ENCODE measurements around the gene TMEM117. TPM values are rescaled to one million over a fixed set of nuclear protein-coding genes. Genes with fewer than 3 reads are reported as not detected.

Gene TMEM117
- total RNA-seq, 1 donor from 2014 or later: 12.4 TPM

- Histone ChIP-seq H3K4me3 (ENCODE audit: low read depth, low read length) (no peak overlapping the region), H3K36me3 (ENCODE audit: control insufficient read depth, insufficient read depth, low read length) (no peaks in the 10 kb centered on the region), H3K27me3 (ENCODE audit: control insufficient read depth, insufficient read depth, low read length) (no peaks in the 10 kb centered on the region)
- no peak for DNase-seq (ENCODE audit: low read depth)
- no peak for TF ChIP-seq CTCF (IDR thresholded peaks at IDR 0.05; ENCODE audit: insufficient read depth, low read length, poor library complexity, severe bottlenecking)
These were observed 569.4 kb downstream of the TMEM117 start for GRCh38 chr12:44405297-44405696.

GRCh38 chr12:44422559-44422958 is 586.7 kb downstream of the TMEM117 start:
- Histone ChIP-seq H3K4me3 (ENCODE audit: low read depth, low read length) (no peak overlapping the region), H3K27me3 (ENCODE audit: control insufficient read depth, insufficient read depth, low read length) (no peaks in the 10 kb centered on the region), H3K36me3 (ENCODE audit: control insufficient read depth, insufficient read depth, low read length) (no peaks in the 10 kb centered on the region)
- TF ChIP-seq CTCF (IDR thresholded peaks at IDR 0.05; ENCODE audit: insufficient read depth, low read length, poor library complexity, severe bottlenecking): no peak
- no peak for DNase-seq (ENCODE audit: low read depth)

- TF ChIP-seq CTCF (IDR thresholded peaks at IDR 0.05; ENCODE audit: insufficient read depth, low read length, poor library complexity, severe bottlenecking): no peak
- H3K27me3 ChIP-seq (ENCODE audit: control insufficient read depth, insufficient read depth, low read length): no peaks in the 10 kb centered on the region
- no peak overlapping the region for H3K4me3 ChIP-seq (ENCODE audit: low read depth, low read length)
- no peaks in the 10 kb centered on the region for H3K36me3 ChIP-seq (ENCODE audit: control insufficient read depth, insufficient read depth, low read length)
- no peak for DNase-seq (ENCODE audit: low read depth)
These were observed 592.9 kb downstream of the TMEM117 start for GRCh38 chr12:44428825-44429224.

- DNase-seq (ENCODE audit: low read depth): no peak
- Histone ChIP-seq H3K36me3 (ENCODE audit: control insufficient read depth, insufficient read depth, low read length) (no peaks in the 10 kb centered on the region), H3K4me3 (ENCODE audit: low read depth, low read length) (no peak overlapping the region), H3K27me3 (ENCODE audit: control insufficient read depth, insufficient read depth, low read length) (no peaks in the 10 kb centered on the region)
- TF ChIP-seq CTCF (IDR thresholded peaks at IDR 0.05; ENCODE audit: insufficient read depth, low read length, poor library complexity, severe bottlenecking): no peak
These were observed 595.9 kb downstream of the TMEM117 start for GRCh38 chr12:44431647-44432343.

GRCh38 chr12:44433659-44434058 is 597.8 kb downstream of the TMEM117 start:
- Histone ChIP-seq H3K4me3 (ENCODE audit: low read depth, low read length) (no peak overlapping the region), H3K36me3 (ENCODE audit: control insufficient read depth, insufficient read depth, low read length) (no peaks in the 10 kb centered on the region), H3K27me3 (ENCODE audit: control insufficient read depth, insufficient read depth, low read length) (no peaks in the 10 kb centered on the region)
- no peak for DNase-seq (ENCODE audit: low read depth)
- no peak for TF ChIP-seq CTCF (IDR thresholded peaks at IDR 0.05; ENCODE audit: insufficient read depth, low read length, poor library complexity, severe bottlenecking)

GRCh38 chr12:44436756-44437155 is 600.9 kb downstream of the TMEM117 start:
- no peak for TF ChIP-seq CTCF (IDR thresholded peaks at IDR 0.05; ENCODE audit: insufficient read depth, low read length, poor library complexity, severe bottlenecking)
- DNase-seq (ENCODE audit: low read depth): no peak
- no peaks in the 10 kb centered on the region for H3K27me3 ChIP-seq (ENCODE audit: control insufficient read depth, insufficient read depth, low read length)
- no peak overlapping the region for H3K4me3 ChIP-seq (ENCODE audit: low read depth, low read length)
- H3K36me3 ChIP-seq (ENCODE audit: control insufficient read depth, insufficient read depth, low read length): no peaks in the 10 kb centered on the region

Measured in kidney epithelial cell (primary cell).